Measurements from ENCODE around the gene ANKRD2. TPM values are rescaled to one million over a fixed set of nuclear protein-coding genes. Genes with fewer than 3 reads are reported as not detected.

The ANKRD2 gene
- total RNA-seq, 6 donors from 2014 or later, result 0.67 to 2.4 (median 1.1) TPM; not detected in 1

DNA sequence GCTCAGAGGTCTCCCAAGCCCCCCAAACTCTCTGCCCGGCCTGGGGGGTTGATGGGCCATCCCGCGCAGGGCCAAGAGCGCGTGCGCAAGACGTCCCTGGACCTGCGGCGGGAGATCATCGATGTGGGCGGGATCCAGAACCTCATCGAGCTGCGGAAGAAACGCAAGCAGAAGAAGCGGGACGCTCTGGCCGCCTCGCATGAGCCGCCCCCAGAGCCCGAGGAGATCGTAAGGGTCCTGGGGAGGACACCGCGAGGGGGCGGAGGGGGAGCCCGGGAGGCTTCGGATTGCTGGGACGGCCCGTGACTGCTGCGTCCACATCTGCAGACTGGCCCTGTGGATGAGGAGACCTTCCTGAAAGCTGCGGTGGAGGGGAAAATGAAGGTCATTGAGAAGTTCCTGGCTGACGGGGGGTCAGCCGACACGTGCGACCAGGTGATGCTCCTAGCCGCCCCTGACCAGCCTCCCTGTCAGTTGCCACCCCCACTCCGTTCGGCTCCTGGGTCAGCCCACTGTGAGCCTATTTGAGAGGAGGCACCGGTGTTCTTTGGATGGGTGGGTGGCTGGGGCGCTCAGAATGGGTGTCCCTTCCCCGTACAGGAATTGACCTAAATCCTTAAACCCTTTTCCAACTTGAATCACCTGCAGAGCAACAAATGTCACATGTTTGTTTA lies 5.7 kb downstream of the ANKRD2 start:
- no peaks in the 10 kb centered on the region for H3K27me3 ChIP-seq
- no peak overlapping the region for H3K27ac ChIP-seq
- peaks cover 0 to 8% (median 0%) of the 10 kb centered on the region in 4 donors for H3K4me1 ChIP-seq
- no peaks in the 10 kb centered on the region for H3K36me3 ChIP-seq
- no peak for TF ChIP-seq POLR2A (IDR thresholded peaks at IDR 0.05)
- TF ChIP-seq, protein P1, sequence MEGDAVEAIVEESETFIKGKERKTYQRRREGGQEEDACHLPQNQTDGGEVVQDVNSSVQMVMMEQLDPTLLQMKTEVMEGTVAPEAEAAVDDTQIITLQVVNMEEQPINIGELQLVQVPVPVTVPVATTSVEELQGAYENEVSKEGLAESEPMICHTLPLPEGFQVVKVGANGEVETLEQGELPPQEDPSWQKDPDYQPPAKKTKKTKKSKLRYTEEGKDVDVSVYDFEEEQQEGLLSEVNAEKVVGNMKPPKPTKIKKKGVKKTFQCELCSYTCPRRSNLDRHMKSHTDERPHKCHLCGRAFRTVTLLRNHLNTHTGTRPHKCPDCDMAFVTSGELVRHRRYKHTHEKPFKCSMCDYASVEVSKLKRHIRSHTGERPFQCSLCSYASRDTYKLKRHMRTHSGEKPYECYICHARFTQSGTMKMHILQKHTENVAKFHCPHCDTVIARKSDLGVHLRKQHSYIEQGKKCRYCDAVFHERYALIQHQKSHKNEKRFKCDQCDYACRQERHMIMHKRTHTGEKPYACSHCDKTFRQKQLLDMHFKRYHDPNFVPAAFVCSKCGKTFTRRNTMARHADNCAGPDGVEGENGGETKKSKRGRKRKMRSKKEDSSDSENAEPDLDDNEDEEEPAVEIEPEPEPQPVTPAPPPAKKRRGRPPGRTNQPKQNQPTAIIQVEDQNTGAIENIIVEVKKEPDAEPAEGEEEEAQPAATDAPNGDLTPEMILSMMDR (IDR thresholded peaks at IDR 0.05), result no peak
- TF ChIP-seq POLR2AphosphoS5 (IDR thresholded peaks at IDR 0.05), result no peak
- DNase-seq, result peak in 1 of 2 donors; percentile 60
- ATAC-seq (ENCODE audit: low FRiP score in 2 of 2), result peak in 1 of 2 donors; percentile 24
- WGBS, 2 donors, result 67 to 81% methylated on average over 35 to 37 of the region's 40 CpGs
- no peaks in the 10 kb centered on the region for H3K9me3 ChIP-seq
- H3K4me3 ChIP-seq, result no peak overlapping the region

DNA sequence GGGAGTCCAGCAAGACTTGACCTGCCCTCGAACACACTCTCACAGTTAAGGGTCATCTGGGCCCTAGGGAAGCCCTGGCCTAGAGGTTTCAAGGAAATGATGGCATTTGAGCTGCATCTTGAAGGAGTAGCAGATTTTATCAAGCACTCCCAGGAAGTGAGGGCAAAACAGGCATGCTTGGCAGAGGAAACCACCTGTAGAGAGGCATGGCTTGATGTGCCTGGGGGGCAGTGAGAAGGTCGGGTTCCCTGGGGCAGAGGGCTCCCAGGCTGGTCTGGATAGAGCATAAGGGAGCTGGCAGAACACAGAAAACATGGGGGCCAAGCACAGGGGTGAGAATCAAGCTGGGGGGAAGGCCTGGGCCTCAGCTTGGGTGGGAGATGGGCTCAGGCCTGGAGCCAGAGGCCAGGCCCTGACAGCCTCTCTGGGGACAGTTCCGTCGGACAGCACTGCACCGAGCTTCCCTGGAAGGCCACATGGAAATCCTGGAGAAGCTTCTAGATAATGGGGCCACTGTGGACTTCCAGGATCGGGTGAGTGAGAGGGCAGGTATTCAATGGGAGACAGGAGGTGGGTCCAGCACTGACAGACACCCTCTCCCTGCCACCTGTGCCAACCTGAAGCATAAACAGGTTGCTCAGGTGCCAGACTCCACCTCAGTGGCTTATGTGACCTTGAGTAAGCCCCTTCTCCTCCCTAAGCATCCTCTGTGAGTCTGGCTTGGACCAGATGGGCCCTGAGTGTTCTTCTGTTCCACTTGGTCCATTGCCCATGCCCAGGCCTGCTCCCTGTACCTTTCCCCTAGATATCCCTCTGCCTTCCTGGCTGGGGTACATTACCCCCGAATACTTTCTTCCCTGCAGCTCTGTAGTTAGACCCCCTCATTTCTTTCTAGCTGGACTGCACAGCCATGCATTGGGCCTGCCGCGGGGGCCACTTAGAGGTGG lies 8.1 kb downstream of the ANKRD2 start:
- H3K9me3 ChIP-seq, result no peaks in the 10 kb centered on the region
- peaks cover 0 to 6% (median 0%) of the 10 kb centered on the region in 4 donors for H3K4me1 ChIP-seq
- ATAC-seq (ENCODE audit: low FRiP score in 2 of 2) (no peak), DNase-seq (no peak)
- no peak overlapping the region for H3K27ac ChIP-seq
- H3K27me3 ChIP-seq, result no peaks in the 10 kb centered on the region
- no peaks in the 10 kb centered on the region for H3K36me3 ChIP-seq
- 87 to 91% methylated on average over 9 of the region's 9 CpGs for WGBS, 2 donors
- H3K4me3 ChIP-seq, result no peak overlapping the region
- TF ChIP-seq POLR2A (IDR thresholded peaks at IDR 0.05), result no peak
- TF ChIP-seq POLR2AphosphoS5 (IDR thresholded peaks at IDR 0.05), result no peak
- no peak for TF ChIP-seq EP300 (IDR thresholded peaks at IDR 0.05)
- TF ChIP-seq, protein P1 (IDR thresholded peaks at IDR 0.05), result no peak

DNA sequence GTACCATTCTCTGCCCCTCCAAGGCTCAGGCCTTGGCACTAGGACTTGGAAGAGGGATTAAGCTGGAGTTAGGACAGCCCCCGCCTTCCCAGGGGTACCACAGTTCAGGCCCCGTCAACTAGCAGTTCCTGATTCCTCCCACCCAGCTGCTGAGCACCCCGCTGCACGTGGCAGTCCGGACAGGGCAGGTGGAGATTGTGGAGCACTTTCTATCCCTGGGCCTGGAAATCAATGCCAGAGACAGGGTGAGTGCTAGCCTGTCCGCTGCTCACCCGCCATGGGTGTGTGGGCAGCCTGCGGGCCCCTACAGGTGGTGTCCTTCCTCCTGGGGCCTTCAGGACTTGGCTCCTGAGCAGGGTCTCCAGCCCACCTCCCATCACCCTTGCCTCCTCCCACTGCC lies 9.6 kb downstream of the ANKRD2 start:
- Histone ChIP-seq H3K4me3 (no peak overlapping the region), H3K27me3 (no peaks in the 10 kb centered on the region), H3K9me3 (no peaks in the 10 kb centered on the region), H3K27ac (no peak overlapping the region), H3K36me3 (no peaks in the 10 kb centered on the region), H3K4me1 (peaks cover 0 to 6% (median 0%) of the 10 kb centered on the region in 4 donors)
- WGBS, 2 donors, result 92% methylated on average over 8 of the region's 8 CpGs; no CpG with 5 or more reads in 1 of the 2 donors
- DNase-seq (no peak), ATAC-seq (ENCODE audit: low FRiP score in 2 of 2) (no peak)
- TF ChIP-seq POLR2A (IDR thresholded peaks at IDR 0.05), result no peak
- TF ChIP-seq POLR2AphosphoS5 (IDR thresholded peaks at IDR 0.05), result no peak
- TF ChIP-seq, protein P1 (IDR thresholded peaks at IDR 0.05), result no peak
- no peak for TF ChIP-seq EP300 (IDR thresholded peaks at IDR 0.05)

DNA sequence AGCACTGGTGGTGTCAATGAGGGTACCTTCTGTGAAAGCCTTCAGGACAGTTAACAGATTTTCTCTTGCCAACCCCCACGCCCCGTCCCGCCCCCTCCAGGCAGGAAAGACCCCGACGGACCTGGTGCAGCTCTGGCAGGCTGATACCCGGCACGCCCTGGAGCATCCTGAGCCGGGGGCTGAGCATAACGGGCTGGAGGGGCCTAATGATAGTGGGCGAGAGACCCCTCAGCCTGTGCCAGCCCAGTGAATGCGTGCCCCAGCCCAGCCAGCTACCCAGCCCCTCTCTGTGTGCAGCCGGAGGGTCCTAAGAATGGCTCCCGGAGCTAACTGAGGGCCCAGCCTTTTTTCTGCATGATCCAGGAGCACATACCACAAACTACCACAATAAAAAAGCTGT lies 10.9 kb downstream of the ANKRD2 start:
- ATAC-seq (ENCODE audit: low FRiP score in 2 of 2) (no peak), DNase-seq (peak in 1 of 2 donors; percentile 69)
- H3K9me3 ChIP-seq, result no peaks in the 10 kb centered on the region
- H3K36me3 ChIP-seq, result no peaks in the 10 kb centered on the region
- peak overlapping the region in 1 of 4 donors; percentile 45 for H3K27ac ChIP-seq
- H3K4me1 ChIP-seq, result peaks cover 0 to 6% (median 0%) of the 10 kb centered on the region in 4 donors
- no peak overlapping the region for H3K4me3 ChIP-seq
- TF ChIP-seq, protein P1 (IDR thresholded peaks at IDR 0.05), result no peak
- no peak for TF ChIP-seq POLR2A (IDR thresholded peaks at IDR 0.05)
- no peak for TF ChIP-seq POLR2AphosphoS5 (IDR thresholded peaks at IDR 0.05)
- no peak for TF ChIP-seq EP300 (IDR thresholded peaks at IDR 0.05)
- H3K27me3 ChIP-seq, result no peaks in the 10 kb centered on the region
- 93% methylated on average over 11 of the region's 13 CpGs; no CpG with 5 or more reads in 1 of the 2 donors for WGBS, 2 donors
